ENCODE measurements around the gene GRM3.
A peak's percentile ranks its signal among the peaks of the same experiment; 100 is the strongest.

The GRM3 gene

DNA sequence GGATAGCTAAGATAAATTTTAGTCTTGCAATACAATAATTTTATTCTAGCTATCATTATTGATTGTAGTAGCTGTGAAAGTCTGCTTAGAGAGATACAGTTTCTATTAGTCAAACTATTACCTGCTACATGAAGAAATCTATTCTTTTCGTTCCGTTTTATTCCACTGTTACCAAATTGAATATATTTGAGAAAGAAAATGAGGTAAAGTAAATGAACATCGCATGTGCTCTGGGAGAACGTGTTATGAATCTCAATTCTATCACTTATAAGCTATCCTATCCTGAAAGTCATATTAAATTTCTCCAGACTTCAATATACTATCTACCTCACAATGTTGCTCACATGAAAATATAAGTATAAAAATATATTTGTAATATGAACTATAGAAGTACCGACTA lies 21.3 kb downstream of the GRM3 start:
- H3K27ac ChIP-seq, result no peak overlapping the region
- TF ChIP-seq, protein P1, sequence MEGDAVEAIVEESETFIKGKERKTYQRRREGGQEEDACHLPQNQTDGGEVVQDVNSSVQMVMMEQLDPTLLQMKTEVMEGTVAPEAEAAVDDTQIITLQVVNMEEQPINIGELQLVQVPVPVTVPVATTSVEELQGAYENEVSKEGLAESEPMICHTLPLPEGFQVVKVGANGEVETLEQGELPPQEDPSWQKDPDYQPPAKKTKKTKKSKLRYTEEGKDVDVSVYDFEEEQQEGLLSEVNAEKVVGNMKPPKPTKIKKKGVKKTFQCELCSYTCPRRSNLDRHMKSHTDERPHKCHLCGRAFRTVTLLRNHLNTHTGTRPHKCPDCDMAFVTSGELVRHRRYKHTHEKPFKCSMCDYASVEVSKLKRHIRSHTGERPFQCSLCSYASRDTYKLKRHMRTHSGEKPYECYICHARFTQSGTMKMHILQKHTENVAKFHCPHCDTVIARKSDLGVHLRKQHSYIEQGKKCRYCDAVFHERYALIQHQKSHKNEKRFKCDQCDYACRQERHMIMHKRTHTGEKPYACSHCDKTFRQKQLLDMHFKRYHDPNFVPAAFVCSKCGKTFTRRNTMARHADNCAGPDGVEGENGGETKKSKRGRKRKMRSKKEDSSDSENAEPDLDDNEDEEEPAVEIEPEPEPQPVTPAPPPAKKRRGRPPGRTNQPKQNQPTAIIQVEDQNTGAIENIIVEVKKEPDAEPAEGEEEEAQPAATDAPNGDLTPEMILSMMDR (conservative IDR thresholded peaks at IDR 0.05), result no peak

DNA sequence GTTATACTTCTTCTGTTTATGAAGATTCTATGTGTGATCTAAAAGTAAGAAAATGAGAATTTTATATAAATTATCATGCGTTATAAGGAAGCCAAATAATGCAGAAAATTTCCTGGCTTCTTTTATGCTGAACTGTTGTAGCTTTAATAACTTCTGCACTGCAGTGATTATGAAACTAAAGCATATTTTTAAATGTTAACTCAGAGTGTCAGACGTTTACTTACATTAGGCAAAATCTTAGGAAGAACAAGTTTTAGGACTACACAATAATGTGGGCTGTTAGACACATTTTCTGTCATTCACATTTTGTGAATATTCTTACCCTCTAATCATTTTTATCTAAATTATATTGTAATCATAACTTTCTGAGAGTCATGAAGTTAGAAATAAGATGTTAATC lies 22.0 kb downstream of the GRM3 start:
- no peak overlapping the region for H3K27ac ChIP-seq
- TF ChIP-seq, protein P1 (conservative IDR thresholded peaks at IDR 0.05), result no peak

DNA sequence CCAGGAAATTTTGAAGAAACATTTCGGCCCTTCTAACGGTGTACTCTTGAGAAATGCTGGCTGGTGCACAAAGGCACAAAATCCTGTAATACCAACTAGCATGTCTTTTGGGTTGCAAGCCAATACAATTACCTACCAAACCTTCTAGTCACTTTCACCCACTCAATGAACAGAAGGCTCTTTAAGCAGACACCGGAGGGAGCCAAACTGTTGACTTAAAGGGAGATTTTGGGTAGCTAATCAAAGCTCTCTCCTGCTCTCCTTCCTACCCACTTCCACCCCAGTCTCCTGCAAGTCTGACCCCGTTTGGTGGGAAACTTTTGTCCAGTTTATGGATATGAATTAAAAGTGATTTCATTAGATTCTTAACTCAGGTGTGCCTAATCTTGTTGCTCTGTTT lies 24.0 kb downstream of the GRM3 start:
- H3K27ac ChIP-seq, result no peak overlapping the region
- TF ChIP-seq, protein P1 (conservative IDR thresholded peaks at IDR 0.05), result peak; percentile 28; the same call in 1 of the 2 replicates

DNA sequence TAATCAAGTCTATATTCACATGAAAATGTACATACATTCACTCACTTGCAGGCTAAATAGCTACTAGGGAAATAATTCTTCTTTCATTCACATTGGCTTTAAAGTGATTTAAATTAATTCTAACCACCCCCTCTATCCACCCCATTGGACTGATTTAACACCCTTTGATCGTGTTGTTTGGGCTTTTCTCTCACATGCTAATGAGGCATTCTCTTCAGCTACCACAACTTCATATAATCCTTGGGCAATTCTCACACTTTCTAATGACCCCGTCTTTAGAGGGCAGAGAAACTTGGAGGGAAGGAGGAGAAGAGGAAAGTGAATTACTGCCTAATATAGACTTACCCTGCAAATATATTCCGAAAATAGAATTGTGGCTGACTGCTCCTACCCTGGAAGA lies 24.6 kb downstream of the GRM3 start:
- H3K27ac ChIP-seq, result no peak overlapping the region
- TF ChIP-seq, protein P1 (conservative IDR thresholded peaks at IDR 0.05), result no peak

DNA sequence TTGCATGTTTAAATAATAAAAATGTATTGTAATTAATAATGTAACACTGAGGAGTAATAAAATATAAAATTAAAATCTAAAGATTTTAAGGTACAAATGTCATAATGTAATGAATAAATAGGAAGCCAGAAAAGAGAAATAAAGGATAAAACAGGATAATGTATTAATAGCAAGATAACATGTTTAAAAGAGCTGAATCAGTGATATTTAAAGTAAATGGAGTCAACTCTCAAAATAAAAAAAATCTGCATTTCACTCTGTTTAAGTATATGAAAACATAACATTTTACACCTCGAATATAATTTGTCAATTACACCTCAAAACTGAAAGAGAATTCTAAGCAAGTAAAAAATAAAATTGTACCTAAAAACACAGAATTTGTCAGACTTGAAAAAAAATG lies 44.1 kb downstream of the GRM3 start:
- TF ChIP-seq, protein P1 (conservative IDR thresholded peaks at IDR 0.05), result no peak
- no peak overlapping the region for H3K27ac ChIP-seq

DNA sequence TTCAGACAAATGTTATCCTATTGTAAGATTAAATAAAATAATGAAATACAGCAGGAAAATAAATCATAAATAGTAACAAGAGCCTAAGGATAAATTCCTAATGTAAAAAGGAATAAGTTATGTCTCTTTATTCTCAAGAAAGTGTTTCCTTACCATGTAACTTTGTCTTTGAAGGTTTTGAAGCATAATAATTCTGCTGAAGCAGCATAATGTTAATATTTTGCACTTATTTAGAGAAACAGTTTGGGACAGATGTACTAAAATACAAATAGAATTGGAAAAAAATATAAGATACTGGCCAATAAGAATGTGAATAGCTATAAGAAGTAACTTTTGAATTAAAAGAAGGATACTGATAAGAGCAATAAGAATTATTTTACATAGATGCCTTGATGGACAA lies 45.7 kb downstream of the GRM3 start:
- H3K27ac ChIP-seq, result no peak overlapping the region
- TF ChIP-seq, protein P1 (conservative IDR thresholded peaks at IDR 0.05), result no peak

DNA sequence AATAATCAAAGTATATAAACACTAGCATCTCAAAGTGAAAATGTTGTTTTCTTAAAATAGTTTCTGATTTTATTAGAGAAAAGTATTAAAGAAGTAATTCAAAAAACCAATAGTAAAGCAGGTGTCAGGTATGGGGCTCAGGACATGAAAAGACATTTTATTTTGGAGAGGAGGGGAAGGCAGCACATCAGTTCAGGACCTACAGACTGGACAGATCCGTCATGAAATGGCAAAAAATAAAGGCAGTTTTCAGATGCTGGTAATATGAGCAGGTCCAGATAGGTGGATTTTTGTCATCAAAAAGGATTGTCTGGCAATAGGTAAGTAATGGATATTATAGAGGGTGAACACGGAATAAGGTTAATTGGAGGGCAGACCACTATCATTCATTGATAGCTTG lies 49.0 kb downstream of the GRM3 start:
- no peak overlapping the region for H3K27ac ChIP-seq
- TF ChIP-seq, protein P1 (conservative IDR thresholded peaks at IDR 0.05), result no peak

DNA sequence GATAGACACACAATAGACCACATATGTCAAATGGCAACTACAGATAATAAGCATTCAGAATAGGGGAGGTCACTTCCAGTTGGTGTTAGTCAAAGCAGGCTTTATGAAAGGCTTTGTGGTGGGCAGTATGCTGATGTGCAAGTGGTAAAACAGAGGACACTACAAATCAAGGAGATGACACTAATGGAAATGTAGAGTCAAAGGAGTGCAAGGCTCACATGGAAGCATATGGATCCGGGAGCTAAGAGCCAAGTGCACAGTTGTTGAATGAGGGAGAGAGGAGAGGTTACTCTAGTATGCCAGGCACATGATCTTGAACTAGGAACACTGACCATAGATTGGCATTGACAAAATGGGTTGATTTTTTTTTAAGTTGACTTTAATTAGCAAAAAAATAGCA lies 62.7 kb downstream of the GRM3 start:
- TF ChIP-seq, protein P1 (conservative IDR thresholded peaks at IDR 0.05), result no peak
- H3K27ac ChIP-seq, result no peak overlapping the region

Data from VCaP (cell line).